Hepatocyte (in vitro differentiated cells): Measurements from ENCODE around the gene MRPL19. TPM values are rescaled to one million over a fixed set of nuclear protein-coding genes. Genes with fewer than 3 reads are reported as not detected.
"Not testable (repeated sequence)": the region's sequence is repeated elsewhere in the genome, so short reads cannot be mapped to it uniquely, and the experiment has no call there.

Source experiments
- DNase-seq: peaks from one replicate; pipeline ENCODE4 v3.0.0-alpha.2; 2016; ENCODE audit warnings: low spot score
- H2AFZ ChIP-seq: fragments of 200-600 bp; sonication (generic); 2 replicates; pipeline ENCODE4 v1.6.0; 2016; ENCODE audit warnings: antibody characterized with exemption, mild to moderate bottlenecking
- H3K27ac ChIP-seq: fragments of 200-600 bp; sonication (generic); 2 replicates; pipeline ENCODE4 v1.5.1; 2016; ENCODE audit warnings: mild to moderate bottlenecking
- H3K27me3 ChIP-seq: fragments of 200-600 bp; sonication (generic); 2 replicates; pipeline ENCODE4 v1.6.1; 2016
- H3K36me3 ChIP-seq: fragments of 200-600 bp; sonication (generic); replicated peaks from 2 replicates; pipeline ENCODE4 v1.5.1; 2016; ENCODE audit warnings: low read depth; ENCODE audit not compliant: insufficient read depth
- H3K4me1 ChIP-seq: fragments of 200-600 bp; sonication (generic); 2 replicates; pipeline ENCODE4 v1.5.1; 2016; ENCODE audit warnings: mild to moderate bottlenecking, moderate library complexity; ENCODE audit not compliant: insufficient read depth
- H3K4me2 ChIP-seq: fragments of 200-600 bp; sonication (generic); 2 replicates; pipeline ENCODE4 v1.6.0; 2016
- H3K4me3 ChIP-seq: fragments of 200-600 bp; sonication (generic); 2 replicates; pipeline ENCODE4 v1.5.1; 2016; ENCODE audit warnings: mild to moderate bottlenecking
- H3K79me2 ChIP-seq: fragments of 200-600 bp; sonication (generic); 2 replicates; pipeline ENCODE4 v1.6.0; 2017; ENCODE audit warnings: mild to moderate bottlenecking
- H3K9me2 ChIP-seq: fragments of 200-600 bp; sonication (generic); replicated peaks from 2 replicates; pipeline ENCODE4 v1.6.0; 2017; ENCODE audit warnings: mild to moderate bottlenecking; ENCODE audit not compliant: insufficient read depth
- H3K9me3 ChIP-seq: fragments of 200-600 bp; sonication (generic); 2 replicates; pipeline ENCODE4 v1.5.1; 2016; ENCODE audit warnings: low read depth, mild to moderate bottlenecking
- H4K20me1 ChIP-seq: fragments of 200-600 bp; sonication (generic); 2 replicates; pipeline ENCODE4 v1.6.0; 2016; ENCODE audit warnings: mild to moderate bottlenecking; ENCODE audit not compliant: insufficient read depth, poor library complexity, severe bottlenecking
- CTCF ChIP-seq: fragments of 200-600 bp; sonication (generic); IDR thresholded peaks from 2 replicates; pipeline ENCODE4 v1.5.1; 2016; ENCODE audit warnings: antibody characterized with exemption, mild to moderate bottlenecking; ENCODE audit not compliant: poor library complexity
- EZH2 ChIP-seq: fragments of 200-600 bp; sonication (generic); IDR thresholded peaks from 2 replicates; pipeline ENCODE4 v1.6.1; 2016; ENCODE audit warnings: antibody characterized with exemption, mild to moderate bottlenecking, borderline replicate concordance
- EZH2phosphoT487 ChIP-seq: fragments of 200-600 bp; sonication (generic); IDR thresholded peaks from one replicate; pipeline ENCODE4 v1.6.1; 2018; ENCODE audit warnings: antibody characterized with exemption, mild to moderate bottlenecking, low read depth, moderate library complexity; ENCODE audit not compliant: unreplicated experiment, severe bottlenecking
- WGBS: methylation state at CpG from one replicate; pipeline ENCODE4 v1.1.6; 2016; ENCODE audit warnings: low lambda C conversion rate; ENCODE audit errors: missing lambda C conversion rate; 5-methylcytosine and 5-hydroxymethylcytosine counted together
- polyA plus RNA-seq: library from polyadenylated mRNA; unstranded; fragments of >200 nt; fragmentation: Nextera tagmentation; extraction: Ambion mirVana; gene quantifications from 2 replicates; pipeline ENCODE4 v1.2.1, GENCODE V29; 2016
- total RNA-seq: library from RNA; depleted of rRNA; stranded (reverse); fragments of >200 nt; gene quantifications from 2 replicates; pipeline ENCODE4 v1.2.3, GENCODE V29; 2014

MRPL19 gene
- total and polyA plus RNA-seq, 2 experiments from 2014 or later, result 47.9 to 68.7 TPM

GRCh38 chr2:75710220-75710576 is 63.6 kb downstream of the MRPL19 start:
- Histone ChIP-seq H3K36me3 (no peaks in the 10 kb centered on the region), H3K9me2 (no peaks in the 10 kb centered on the region), H4K20me1 (no peaks in the 10 kb centered on the region), H3K4me2 (peak overlapping the region; percentile 82), H2AFZ (peak overlapping the region; percentile 94), H3K79me2 (peaks cover 30% of the 10 kb centered on the region), H3K4me3 (peak overlapping the region; percentile 30), H3K27ac (peak overlapping the region; percentile 94), H3K27me3 (no peaks in the 10 kb centered on the region), H3K9me3 (no peaks in the 10 kb centered on the region), H3K4me1 (peaks cover 12% of the 10 kb centered on the region)
- WGBS, result 2% methylated on average over 10 of the region's 12 CpGs
- TF ChIP-seq EZH2phosphoT487, result no peak
- no peak for TF ChIP-seq CTCF
- TF ChIP-seq EZH2, result no peak
- no peak for DNase-seq

DNA sequence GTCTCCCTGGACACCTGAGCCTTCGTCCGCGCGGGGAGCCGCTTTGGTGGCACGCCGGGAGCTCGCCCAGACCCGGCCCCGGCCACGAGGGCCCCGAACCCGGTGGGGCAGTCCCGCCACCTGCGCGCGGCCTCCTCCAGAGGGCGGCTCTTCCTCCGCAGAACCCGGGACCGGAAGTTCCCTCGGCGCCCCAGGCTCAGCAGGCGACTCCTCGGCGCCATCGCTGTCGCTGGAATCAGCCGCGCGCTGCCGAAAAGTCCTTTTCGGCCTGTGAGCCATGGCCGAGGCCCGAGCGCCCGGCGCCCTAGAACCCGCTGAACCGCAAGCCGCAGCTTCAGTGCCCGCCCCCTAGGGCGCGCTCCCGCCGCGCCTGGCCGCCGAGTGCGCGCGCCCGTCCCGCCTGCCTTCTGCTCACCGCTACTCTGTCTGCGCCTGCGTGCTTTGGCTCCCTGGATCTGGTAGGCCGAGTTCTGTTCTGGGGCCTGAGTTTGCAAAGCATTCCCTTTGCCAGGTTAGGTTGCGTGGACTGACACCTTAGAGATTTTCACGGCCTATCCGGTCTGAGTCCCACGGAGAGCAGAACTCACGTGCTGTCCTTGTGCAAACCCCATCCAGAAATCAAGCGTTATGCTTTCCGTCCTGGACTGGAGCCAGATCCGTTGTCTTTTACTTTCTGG is 64.1 kb downstream of the MRPL19 start, which contains the start of gene GCFC2:
GCFC2 (minus strand) TSS at position 339 of the 677 bp plus-strand sequence; CDS start at position 279, 60 bp downstream.
- 5% methylated on average over 55 of the region's 66 CpGs for WGBS
- peak within 1 kb of the TSS; percentile 82 for H3K4me2 ChIP-seq
- peak within 1 kb of the TSS; percentile 30 for H3K4me3 ChIP-seq
- peaks cover 11% of the 10 kb centered on the region for H3K4me1 ChIP-seq
- no peaks in the 10 kb centered on the region for H3K9me2 ChIP-seq
- H3K79me2 ChIP-seq, result peaks cover 30% of the 10 kb centered on the region
- no peaks in the 10 kb centered on the region for H3K36me3 ChIP-seq
- no peaks in the 10 kb centered on the region for H3K9me3 ChIP-seq
- no peaks in the 10 kb centered on the region for H4K20me1 ChIP-seq
- H2AFZ ChIP-seq, result peak within 1 kb of the TSS; percentile 94
- DNase-seq, result peak; percentile 94
- H3K27me3 ChIP-seq, result no peaks in the 10 kb centered on the region
- peak within 1 kb of the TSS; percentile 94 for H3K27ac ChIP-seq
- no peak for TF ChIP-seq EZH2phosphoT487
- peak; percentile 52 for TF ChIP-seq CTCF
- no peak for TF ChIP-seq EZH2

DNA sequence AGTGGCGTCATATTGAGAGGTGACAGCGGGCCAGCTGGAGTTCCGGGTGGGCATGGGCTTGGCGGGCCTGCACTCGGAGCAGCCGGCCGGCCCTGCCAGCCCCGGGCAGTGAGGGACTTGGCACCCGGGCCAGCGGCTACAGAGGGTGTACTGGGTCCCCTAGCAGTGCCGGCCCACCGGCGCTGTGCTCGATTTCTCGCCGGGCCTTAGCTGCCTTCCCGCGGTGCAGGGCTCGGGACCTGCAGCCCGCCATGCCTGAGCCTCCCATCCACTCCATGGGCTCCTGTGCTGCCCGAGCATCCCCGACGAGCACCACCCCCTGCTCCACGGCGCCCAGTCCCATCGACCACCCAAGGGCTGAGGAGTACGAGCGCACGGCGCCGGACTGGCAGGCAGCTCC is 65.0 kb downstream of the MRPL19 start:
- H3K4me1 ChIP-seq, H3K9me2 ChIP-seq, H3K27me3 ChIP-seq, H3K36me3 ChIP-seq, H3K9me3 ChIP-seq, H3K4me3 ChIP-seq, DNase-seq, H4K20me1 ChIP-seq: not testable (repeated sequence)
- Histone ChIP-seq H3K4me2 (peak overlapping the region; percentile 82), H3K27ac (peak overlapping the region; percentile 94), H2AFZ (peak overlapping the region; percentile 94), H3K79me2 (peaks cover 30% of the 10 kb centered on the region)
- WGBS, result 95% methylated on average over 31 of the region's 31 CpGs

DNA sequence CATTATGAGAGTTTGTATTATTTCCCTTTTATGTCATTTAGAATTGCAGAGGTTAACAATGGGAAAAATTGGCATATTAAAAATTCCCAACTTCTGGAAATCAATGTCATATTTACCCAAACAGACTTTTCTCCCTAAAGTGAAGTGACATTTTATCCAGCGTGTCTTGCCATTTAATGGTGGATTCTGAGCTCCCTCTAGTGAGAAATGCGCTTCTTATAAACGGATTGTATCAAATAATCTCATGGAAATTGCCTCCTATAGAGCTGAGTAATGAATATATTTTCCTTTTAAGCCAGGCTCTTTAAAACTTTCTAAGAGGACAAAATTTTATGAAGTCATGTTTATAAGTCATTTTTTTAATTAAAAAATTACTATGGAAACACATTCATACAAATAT is 69.8 kb downstream of the MRPL19 start:
- Histone ChIP-seq H3K4me3 (no peak overlapping the region), H2AFZ (no peak overlapping the region), H3K36me3 (no peaks in the 10 kb centered on the region), H3K79me2 (no peaks in the 10 kb centered on the region), H3K9me2 (no peaks in the 10 kb centered on the region), H3K4me2 (no peak overlapping the region), H3K9me3 (no peaks in the 10 kb centered on the region), H3K27me3 (no peaks in the 10 kb centered on the region), H3K27ac (no peak overlapping the region), H3K4me1 (peaks cover under 1% of the 10 kb centered on the region), H4K20me1 (no peaks in the 10 kb centered on the region)
- DNase-seq, result no peak
- TF ChIP-seq CTCF, result no peak
- no peak for TF ChIP-seq EZH2phosphoT487
- no peak for TF ChIP-seq EZH2
- WGBS, result 83% methylated on average over 3 of the region's 3 CpGs
